Endothelial cell (in vitro differentiated cells): Measurements from ENCODE around the gene TMC3. TPM values are rescaled to one million over a fixed set of nuclear protein-coding genes. Genes with fewer than 3 reads are reported as not detected.

Experiments
- DNase-seq: peaks from one replicate; pipeline ENCODE4 v3.0.0; 2021; ENCODE audit warnings: low spot score
- H3K27ac Mint-ChIP-seq: one replicate; pipeline ENCODE4 v1.8.0; 2021; ENCODE audit warnings: mixed read lengths, inconsistent platforms; ENCODE audit not compliant: unreplicated experiment
- H3K27me3 Mint-ChIP-seq: one replicate; pipeline ENCODE4 v1.8.0; 2021; ENCODE audit warnings: mild to moderate bottlenecking, moderate library complexity, mixed read lengths, inconsistent platforms; ENCODE audit not compliant: unreplicated experiment
- H3K36me3 Mint-ChIP-seq: one replicate; pipeline ENCODE4 v1.8.0; 2021; ENCODE audit warnings: mild to moderate bottlenecking, low read depth, mixed read lengths, inconsistent platforms; ENCODE audit not compliant: unreplicated experiment
- H3K4me1 Mint-ChIP-seq: one replicate; pipeline ENCODE4 v1.8.0; 2021; ENCODE audit warnings: mild to moderate bottlenecking, mixed read lengths, inconsistent platforms; ENCODE audit not compliant: unreplicated experiment
- H3K4me3 Mint-ChIP-seq: one replicate; pipeline ENCODE4 v1.8.0; 2021; ENCODE audit warnings: mild to moderate bottlenecking, mixed read lengths, inconsistent platforms; ENCODE audit not compliant: unreplicated experiment
- H3K9me3 Mint-ChIP-seq: one replicate; pipeline ENCODE4 v1.8.0; 2021; ENCODE audit warnings: mixed read lengths, inconsistent platforms; ENCODE audit not compliant: unreplicated experiment
- CTCF ChIP-seq: fragments of 200-600 bp; sonication (generic); IDR thresholded peaks from one replicate; pipeline ENCODE4 v1.5.0; 2021; ENCODE audit warnings: antibody characterized with exemption; ENCODE audit not compliant: unreplicated experiment
- total RNA-seq: library from RNA; stranded (reverse); fragmentation: NEBNext Ultra II Directional; extraction: Animal tissue kit (Norgen Biotek cat#: 25700); gene quantifications from one replicate; pipeline ENCODE4 v1.2.1, GENCODE V29; 2021; ENCODE audit not compliant: unreplicated experiment

The TMC3 gene
- total RNA-seq, 1 donor from 2014 or later: not detected

GRCh38 chr15:81378443-81378842 is 4.4 kb upstream of the TMC3 start:
- Mint-ChIP-seq H3K4me1 (no peaks in the 10 kb centered on the region), H3K27ac (no peak overlapping the region), H3K4me3 (no peak overlapping the region), H3K27me3 (peaks cover 2% of the 10 kb centered on the region), H3K9me3 (no peaks in the 10 kb centered on the region), H3K36me3 (no peaks in the 10 kb centered on the region)
- no peak for DNase-seq
- TF ChIP-seq CTCF: no peak

DNA sequence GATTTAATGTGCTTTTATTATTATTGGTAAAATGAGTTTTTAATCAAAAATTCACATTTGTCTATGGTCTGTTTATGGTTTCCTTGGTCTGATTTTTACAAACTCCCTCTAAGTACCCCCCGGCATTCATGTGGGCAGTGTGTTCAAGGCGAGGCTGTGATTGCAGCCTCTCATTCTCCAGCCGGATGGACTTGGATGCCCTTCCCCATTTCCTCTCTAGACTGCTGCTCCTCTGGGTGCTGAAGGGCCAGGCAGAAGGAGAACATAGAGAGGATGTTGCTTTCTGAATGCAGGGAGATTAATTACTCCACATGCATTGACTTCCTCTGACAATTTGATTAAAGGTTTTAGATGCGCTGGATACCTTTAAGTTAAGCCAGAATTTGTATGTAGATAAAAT is 3.9 kb upstream of the TMC3 start:
- Mint-ChIP-seq H3K36me3 (no peaks in the 10 kb centered on the region), H3K27ac (no peak overlapping the region), H3K27me3 (peaks cover 2% of the 10 kb centered on the region), H3K9me3 (no peaks in the 10 kb centered on the region), H3K4me1 (no peaks in the 10 kb centered on the region), H3K4me3 (no peak overlapping the region)
- no peak for TF ChIP-seq CTCF
- DNase-seq: no peak

GRCh38 chr15:81376231-81376630 is 2.2 kb upstream of the TMC3 start:
- H3K4me1 Mint-ChIP-seq: no peaks in the 10 kb centered on the region
- no peaks in the 10 kb centered on the region for H3K36me3 Mint-ChIP-seq

GRCh38 chr15:81375461-81375860 is 1.4 kb upstream of the TMC3 start:
- TF ChIP-seq CTCF: no peak
- H3K4me1 Mint-ChIP-seq: no peaks in the 10 kb centered on the region
- H3K27me3 Mint-ChIP-seq: peaks cover 2% of the 10 kb centered on the region

More at GRCh38 chr15:81376231-81376630, 2.2 kb upstream of the TMC3 start:
- no peak for DNase-seq
- Mint-ChIP-seq H3K27me3 (peaks cover 2% of the 10 kb centered on the region), H3K9me3 (no peaks in the 10 kb centered on the region), H3K4me3 (no peak overlapping the region), H3K27ac (no peak overlapping the region)
- no peak for TF ChIP-seq CTCF

DNA sequence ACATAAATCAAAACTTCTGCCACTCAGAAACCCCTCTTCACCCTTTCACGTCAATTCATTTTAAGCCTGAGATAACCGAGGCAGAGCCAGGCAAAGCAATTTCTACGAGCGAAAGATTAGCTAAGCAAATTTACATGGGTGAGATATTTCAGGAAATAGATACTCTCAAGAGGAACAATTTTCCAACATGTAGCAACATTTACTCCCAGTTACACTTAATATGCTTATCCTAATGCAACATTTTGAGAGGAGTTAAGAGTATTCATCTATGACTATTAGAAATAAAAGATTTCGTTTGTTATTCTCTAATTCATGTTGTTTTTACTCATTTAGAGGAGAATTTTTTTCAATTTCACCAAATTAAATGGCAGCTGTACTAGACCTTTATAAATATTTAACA is 837 bp downstream of the TMC3 start:
- no peak for DNase-seq
- Mint-ChIP-seq H3K4me3 (no peak overlapping the region), H3K9me3 (no peaks in the 10 kb centered on the region), H3K27ac (no peak overlapping the region), H3K27me3 (peaks cover 2% of the 10 kb centered on the region), H3K4me1 (no peaks in the 10 kb centered on the region), H3K36me3 (no peaks in the 10 kb centered on the region)
- no peak for TF ChIP-seq CTCF

More at GRCh38 chr15:81375461-81375860, 1.4 kb upstream of the TMC3 start:
- DNase-seq: no peak
- no peak overlapping the region for H3K27ac Mint-ChIP-seq
- no peaks in the 10 kb centered on the region for H3K36me3 Mint-ChIP-seq
- H3K4me3 Mint-ChIP-seq: no peak overlapping the region
- H3K9me3 Mint-ChIP-seq: no peaks in the 10 kb centered on the region
